BLaER1 (cell line): ENCODE measurements around the gene MGAT3.

Experiments
- H3K27ac ChIP-seq: shearing (Covaris generic); formaldehyde crosslinking; 2 replicates; pipeline ENCODE4 v1.8.1; 2022
- H3K27me3 ChIP-seq: shearing (Covaris generic); formaldehyde crosslinking; 2 replicates; pipeline ENCODE4 v1.8.1; 2022
- H3K36me3 ChIP-seq: shearing (Covaris generic); formaldehyde crosslinking; 2 replicates; pipeline ENCODE4 v1.8.1; 2022
- H3K4me1 ChIP-seq: shearing (Covaris generic); formaldehyde crosslinking; 2 replicates; pipeline ENCODE4 v1.8.1; 2022
- H3K4me2 ChIP-seq: shearing (Covaris generic); formaldehyde crosslinking; 2 replicates; pipeline ENCODE4 v1.8.1; 2022
- H3K4me3 ChIP-seq: shearing (Covaris generic); formaldehyde crosslinking; 2 replicates; pipeline ENCODE4 v1.8.1; 2022
- H3K9ac ChIP-seq: shearing (Covaris generic); formaldehyde crosslinking; 2 replicates; pipeline ENCODE4 v1.8.1; 2022
- H3K9me3 ChIP-seq: shearing (Covaris generic); formaldehyde crosslinking; 2 replicates; pipeline ENCODE4 v1.8.1; 2022
- H4K20me1 ChIP-seq: shearing (Covaris generic); formaldehyde crosslinking; 2 replicates; pipeline ENCODE4 v1.8.1; 2022
- Cebpa-rat ChIP-seq: shearing (Covaris generic); IDR thresholded peaks from 2 replicates; pipeline ENCODE4 v1.8.1; 2022

MGAT3 gene

GRCh38 chr22:39474351-39475111 is 17.7 kb downstream of the MGAT3 start:
- Histone ChIP-seq H3K36me3 (no peaks in the 10 kb centered on the region; the same call in 1 of the 2 replicates), H3K27me3 (no peaks in the 10 kb centered on the region), H3K27ac (peak overlapping the region; percentile 43; the same call in 1 of the 2 replicates), H3K9ac (0 out of 2 replicates have a peak overlapping the region, but pooled peaks have one; percentile 29), H3K4me1 (peaks cover 69% of the 10 kb centered on the region), H3K4me3 (no peak overlapping the region), H3K9me3 (no peaks in the 10 kb centered on the region), H4K20me1 (peaks cover 32% of the 10 kb centered on the region), H3K4me2 (peak overlapping the region; percentile 40)
- no peak for TF ChIP-seq Cebpa-rat

- Histone ChIP-seq H3K4me3 (no peak overlapping the region), H3K36me3 (no peaks in the 10 kb centered on the region; the same call in 1 of the 2 replicates), H3K27me3 (no peaks in the 10 kb centered on the region), H3K4me1 (peaks cover 61% of the 10 kb centered on the region), H3K9me3 (no peaks in the 10 kb centered on the region), H3K4me2 (no peak overlapping the region), H3K9ac (no peak overlapping the region), H3K27ac (no peak overlapping the region), H4K20me1 (peaks cover 34% of the 10 kb centered on the region)
- no peak for TF ChIP-seq Cebpa-rat
These were observed 18.5 kb downstream of the MGAT3 start for GRCh38 chr22:39475337-39475736.

GRCh38 chr22:39475902-39476301 is 19.1 kb downstream of the MGAT3 start:
- Histone ChIP-seq H3K36me3 (no peaks in the 10 kb centered on the region; the same call in 1 of the 2 replicates), H3K4me3 (no peak overlapping the region), H3K4me2 (peak overlapping the region; percentile 16), H3K27me3 (no peaks in the 10 kb centered on the region), H4K20me1 (peaks cover 38% of the 10 kb centered on the region), H3K4me1 (peaks cover 56% of the 10 kb centered on the region), H3K27ac (no peak overlapping the region), H3K9ac (no peak overlapping the region), H3K9me3 (no peaks in the 10 kb centered on the region)
- TF ChIP-seq Cebpa-rat: no peak

GRCh38 chr22:39476664-39477063 is 19.9 kb downstream of the MGAT3 start:
- TF ChIP-seq Cebpa-rat: no peak
- Histone ChIP-seq H3K4me2 (no peak overlapping the region), H3K36me3 (no peaks in the 10 kb centered on the region; the same call in 1 of the 2 replicates), H3K9ac (no peak overlapping the region), H3K4me1 (peaks cover 48% of the 10 kb centered on the region), H3K27ac (no peak overlapping the region), H3K9me3 (no peaks in the 10 kb centered on the region), H4K20me1 (peaks cover 46% of the 10 kb centered on the region), H3K27me3 (no peaks in the 10 kb centered on the region), H3K4me3 (no peak overlapping the region)

GRCh38 chr22:39477542-39477941 is 20.7 kb downstream of the MGAT3 start:
- Histone ChIP-seq H3K27me3 (no peaks in the 10 kb centered on the region), H3K4me2 (no peak overlapping the region), H3K4me3 (no peak overlapping the region), H3K9ac (no peak overlapping the region), H3K9me3 (no peaks in the 10 kb centered on the region), H3K27ac (no peak overlapping the region), H3K36me3 (no peaks in the 10 kb centered on the region; the same call in 1 of the 2 replicates), H4K20me1 (peaks cover 44% of the 10 kb centered on the region), H3K4me1 (peaks cover 39% of the 10 kb centered on the region)
- TF ChIP-seq Cebpa-rat: no peak

GRCh38 chr22:39478441-39478850 is 21.6 kb downstream of the MGAT3 start:
- H3K27me3 ChIP-seq: no peaks in the 10 kb centered on the region
- no peak for TF ChIP-seq Cebpa-rat
- H3K4me3 ChIP-seq: no peak overlapping the region
- peaks cover 36% of the 10 kb centered on the region for H3K4me1 ChIP-seq
- H3K36me3 ChIP-seq: no peaks in the 10 kb centered on the region; the same call in 1 of the 2 replicates
- peaks cover 44% of the 10 kb centered on the region for H4K20me1 ChIP-seq
- no peak overlapping the region for H3K27ac ChIP-seq
- H3K9me3 ChIP-seq: no peaks in the 10 kb centered on the region
- no peak overlapping the region for H3K9ac ChIP-seq
- no peak overlapping the region for H3K4me2 ChIP-seq

- Histone ChIP-seq H3K4me3 (no peak overlapping the region), H3K4me1 (peaks cover 28% of the 10 kb centered on the region), H3K9me3 (no peaks in the 10 kb centered on the region), H3K36me3 (no peaks in the 10 kb centered on the region; the same call in 1 of the 2 replicates), H3K27ac (no peak overlapping the region), H3K9ac (no peak overlapping the region), H4K20me1 (peaks cover 44% of the 10 kb centered on the region), H3K4me2 (no peak overlapping the region), H3K27me3 (no peaks in the 10 kb centered on the region)
- TF ChIP-seq Cebpa-rat: no peak
These were observed 22.4 kb downstream of the MGAT3 start for GRCh38 chr22:39479254-39479653.

- no peak overlapping the region for H3K27ac ChIP-seq
- H3K9me3 ChIP-seq: no peaks in the 10 kb centered on the region
- H3K27me3 ChIP-seq: no peaks in the 10 kb centered on the region
- no peak overlapping the region for H3K4me2 ChIP-seq
- no peak for TF ChIP-seq Cebpa-rat
- H4K20me1 ChIP-seq: peaks cover 44% of the 10 kb centered on the region
- H3K4me1 ChIP-seq: peaks cover 15% of the 10 kb centered on the region
- no peaks in the 10 kb centered on the region; the same call in 1 of the 2 replicates for H3K36me3 ChIP-seq
- H3K4me3 ChIP-seq: no peak overlapping the region
- H3K9ac ChIP-seq: no peak overlapping the region
These were observed 23.7 kb downstream of the MGAT3 start for GRCh38 chr22:39480557-39480956.

GRCh38 chr22:39481054-39481453 is 24.2 kb downstream of the MGAT3 start:
- Histone ChIP-seq H3K36me3 (no peaks in the 10 kb centered on the region; the same call in 1 of the 2 replicates), H3K4me2 (no peak overlapping the region), H3K27me3 (no peaks in the 10 kb centered on the region), H3K9ac (no peak overlapping the region), H3K27ac (no peak overlapping the region), H3K4me3 (no peak overlapping the region), H3K9me3 (no peaks in the 10 kb centered on the region), H3K4me1 (peaks cover 10% of the 10 kb centered on the region), H4K20me1 (peaks cover 44% of the 10 kb centered on the region)
- no peak for TF ChIP-seq Cebpa-rat

GRCh38 chr22:39481595-39481994 is 24.8 kb downstream of the MGAT3 start:
- Histone ChIP-seq H3K36me3 (no peaks in the 10 kb centered on the region; the same call in 1 of the 2 replicates), H3K4me3 (no peak overlapping the region), H4K20me1 (peaks cover 44% of the 10 kb centered on the region), H3K4me1 (peaks cover 6% of the 10 kb centered on the region; the same call in 1 of the 2 replicates), H3K9me3 (no peaks in the 10 kb centered on the region), H3K27ac (no peak overlapping the region), H3K9ac (no peak overlapping the region), H3K4me2 (no peak overlapping the region), H3K27me3 (no peaks in the 10 kb centered on the region)
- no peak for TF ChIP-seq Cebpa-rat
